H1 (cell line): ENCODE data around the gene PRKAB1. TPM values are rescaled to one million over a fixed set of nuclear protein-coding genes. Genes with fewer than 3 reads are reported as not detected.

Experiments used
- KDM1A ChIP-seq: fragments of 200-600, 300-600 bp; sonication (generic); IDR thresholded peaks from 2 replicates; pipeline ENCODE4 v1.7.1; 2016; ENCODE audit warnings: mild to moderate bottlenecking, low read length, borderline replicate concordance
- KDM5A ChIP-seq: fragments of 200-600 bp; IDR thresholded peaks from 2 replicates; pipeline ENCODE4 v1.7.1; 2012; ENCODE audit warnings: mild to moderate bottlenecking, low read length, inconsistent platforms, mixed read lengths
- polyA plus RNA-seq, 7 experiments: library from polyadenylated mRNA; depleted of rRNA in 3 of 7; stranded (reverse) in 5 of 7; unstranded in 2 of 7; fragments of >200 nt in 5 of 7; fragments of 200-250 nt in 2 of 7; gene quantifications; 1 replicate in 5 of 7; 2 replicates in 1 of 7; 4 replicates in 1 of 7; pipeline versions ENCODE4 v1.2.1 to v1.2.3, GENCODE V29; 2011 to 2013; ENCODE audit warnings: missing spikeins in 2 of 7, mixed read lengths in 2 of 7
- total RNA-seq: library from RNA; stranded (reverse); fragmentation: NEBNext Ultra II Directional; extraction: Animal tissue kit (Norgen Biotek cat#: 25700); gene quantifications from 2 replicates; pipeline ENCODE4 v1.2.1, GENCODE V29; 2021

PRKAB1 gene
- total and polyA plus RNA-seq, 2 of the 8 experiments (the other 6 are each of a cell fraction or from before 2014, with no cell fraction given), result 24.0 to 32.1 TPM

- TF ChIP-seq KDM1A (no peak), KDM5A (no peak)
Observed at GRCh38 chr12:119685375-119685774, 17.4 kb downstream of the PRKAB1 start (continued).
